ENCODE measurements around the gene CDKAL1.

- TF ChIP-seq ZNF70 (CRISPR knock-in tag; IDR thresholded peaks at IDR 0.05): no peak
- no peak for TF ChIP-seq TSHZ2 (CRISPR knock-in tag; IDR thresholded peaks at IDR 0.05)
- TF ChIP-seq CSRNP3 (CRISPR knock-in tag; IDR thresholded peaks at IDR 0.05): no peak
- no peak for TF ChIP-seq PPARA (CRISPR knock-in tag; IDR thresholded peaks at IDR 0.05; ENCODE audit: borderline replicate concordance)
- no peak for TF ChIP-seq PATZ1 (CRISPR knock-in tag; IDR thresholded peaks at IDR 0.05; ENCODE audit: borderline replicate concordance)
- no peak for TF ChIP-seq ESRRG (CRISPR knock-in tag; IDR thresholded peaks at IDR 0.05)
- no peak for TF ChIP-seq ISL1 (CRISPR knock-in tag; IDR thresholded peaks at IDR 0.05)
- no peak for TF ChIP-seq ARNTL (CRISPR knock-in tag; IDR thresholded peaks at IDR 0.05; ENCODE audit: borderline replicate concordance, low read depth)
- TF ChIP-seq RARB (CRISPR knock-in tag; IDR thresholded peaks at IDR 0.05): no peak
- no peak for TF ChIP-seq CREB5 (CRISPR knock-in tag; IDR thresholded peaks at IDR 0.05; ENCODE audit: low read depth)
- no peak for TF ChIP-seq ZFP3 (CRISPR knock-in tag; IDR thresholded peaks at IDR 0.05)
- no peak for TF ChIP-seq ZFP30 (CRISPR knock-in tag; IDR thresholded peaks at IDR 0.05)
- TF ChIP-seq TCF4 (CRISPR knock-in tag; IDR thresholded peaks at IDR 0.05; ENCODE audit: borderline replicate concordance): no peak
- no peak for TF ChIP-seq GLIS3 (CRISPR knock-in tag; IDR thresholded peaks at IDR 0.05)
These were observed 498.8 kb downstream of the CDKAL1 start for GRCh38 chr6:21033084-21033483.

All from SK-N-SH treated with all-trans-retinoic acid at 6 μM for 48 hours (cell line).